Stimulated activated CD8-positive, alpha-beta memory T cell treated with anti-CD3 and anti-CD28 coated beads, Interleukin-4, amount 100 ng/mL, for 24 hours (primary cell): ENCODE data around the gene ZNF45.
A peak's percentile ranks its signal among the peaks of the same experiment; 100 is the strongest.
"Not testable (repeated sequence)": the region's sequence is repeated elsewhere in the genome, so short reads cannot be mapped to it uniquely, and the experiment has no call there.

Experiments
- DNase-seq: peaks from one replicate; pipeline ENCODE4 v3.0.0-alpha.2; 2020; ENCODE audit warnings: low read depth

ZNF45 gene

DNA sequence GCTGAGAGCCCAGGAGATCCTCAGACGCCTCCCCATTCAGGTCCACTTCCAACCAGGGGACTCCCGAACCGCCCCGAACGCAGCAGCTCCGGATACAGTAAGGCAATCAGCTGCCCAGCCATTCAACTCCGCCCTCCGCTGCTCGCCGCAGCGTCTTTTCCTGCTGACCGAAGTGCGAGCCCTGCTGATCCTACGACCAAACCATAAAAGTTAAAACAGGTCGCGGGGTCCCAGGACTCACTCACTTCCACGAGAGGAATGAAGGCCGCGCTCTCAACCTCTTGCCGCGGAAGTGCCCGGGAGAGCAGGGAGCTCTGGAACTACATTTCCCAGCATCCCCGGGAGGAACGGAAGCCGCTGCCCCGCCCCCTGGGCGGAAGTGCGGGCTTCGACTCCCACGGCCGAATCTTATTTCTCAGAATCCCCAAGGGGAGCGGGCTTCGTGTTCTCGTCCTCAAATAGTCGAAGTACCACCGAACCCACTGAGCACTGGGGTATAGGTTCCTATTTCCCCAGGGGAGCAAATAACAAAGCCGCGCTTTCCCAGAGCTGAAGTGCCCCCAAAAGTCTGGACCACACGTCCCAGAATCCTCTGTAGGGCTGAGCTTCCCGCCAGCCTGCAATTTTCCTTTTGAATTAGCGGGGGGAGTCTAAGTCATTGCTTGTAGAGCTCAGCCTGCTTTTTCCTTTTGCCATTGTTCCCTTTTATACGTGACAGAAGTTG, at the start of gene ZNF45:
TSS of gene ZNF45 (minus strand) at position 298 of the 724 bp plus-strand sequence. CDS start 13,097 bp downstream, outside the sequence.
- peak; percentile 81 for DNase-seq

DNA sequence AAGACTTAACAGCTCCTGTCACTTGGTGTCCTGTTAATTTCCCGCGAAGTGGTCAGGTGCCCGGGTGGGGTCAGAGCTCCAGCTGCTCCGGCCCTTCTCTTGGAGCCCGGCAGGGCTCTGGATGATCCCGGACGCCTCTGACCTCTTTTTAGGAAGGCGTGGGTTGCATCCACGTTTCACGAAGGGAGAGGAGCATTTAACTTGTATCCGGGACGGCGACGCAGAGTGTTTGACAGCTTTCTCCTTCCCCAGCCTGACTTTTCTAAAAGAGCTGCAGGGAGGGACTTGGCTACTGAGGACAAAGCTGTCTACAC, 49.6 kb upstream of the ZNF45 start:
- no peak for DNase-seq

DNA sequence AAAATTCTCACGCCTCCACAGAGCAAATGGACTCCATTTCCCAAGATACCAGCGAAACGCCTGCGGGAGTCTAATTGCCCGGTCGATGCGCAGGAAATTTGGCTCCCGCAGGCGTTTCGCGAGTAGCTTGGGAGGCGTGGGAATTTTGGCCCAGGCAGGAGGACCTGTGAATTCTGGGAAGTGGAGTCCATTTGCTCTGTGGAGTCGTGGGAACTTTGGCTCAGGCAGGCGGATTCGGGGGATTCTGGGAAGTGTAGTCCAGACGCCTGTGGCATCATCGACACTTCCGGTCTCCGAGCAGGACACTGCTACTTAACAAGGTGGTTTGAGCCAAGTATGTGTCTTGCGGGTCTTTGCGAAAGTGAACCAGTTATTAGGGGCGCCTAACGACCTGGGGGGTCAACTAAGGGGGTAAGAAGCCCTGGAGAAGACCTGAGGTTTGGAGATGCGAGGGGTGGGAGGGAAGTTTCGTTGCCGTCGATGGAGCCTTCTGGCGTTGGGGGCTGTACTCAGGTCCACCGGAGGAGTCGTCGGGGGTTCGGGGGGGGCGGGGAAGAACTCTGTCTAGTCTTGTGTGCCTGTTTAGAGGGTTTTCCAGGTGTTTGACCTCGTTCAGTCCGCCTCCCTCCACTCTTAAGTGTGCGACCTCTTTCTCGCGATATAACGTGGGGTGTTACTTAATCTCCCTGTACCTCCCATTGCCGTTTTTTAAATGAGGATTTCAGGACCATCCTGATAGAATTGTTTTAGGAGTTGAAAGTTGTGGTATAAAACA, 49.0 kb upstream of the ZNF45 start, which contains the start of gene ZNF155:
TSS of gene ZNF155 (plus strand) at position 277 of the 775 bp plus-strand sequence. CDS start 4,356 bp downstream, outside the sequence.
- peak; percentile 62 for DNase-seq

DNA sequence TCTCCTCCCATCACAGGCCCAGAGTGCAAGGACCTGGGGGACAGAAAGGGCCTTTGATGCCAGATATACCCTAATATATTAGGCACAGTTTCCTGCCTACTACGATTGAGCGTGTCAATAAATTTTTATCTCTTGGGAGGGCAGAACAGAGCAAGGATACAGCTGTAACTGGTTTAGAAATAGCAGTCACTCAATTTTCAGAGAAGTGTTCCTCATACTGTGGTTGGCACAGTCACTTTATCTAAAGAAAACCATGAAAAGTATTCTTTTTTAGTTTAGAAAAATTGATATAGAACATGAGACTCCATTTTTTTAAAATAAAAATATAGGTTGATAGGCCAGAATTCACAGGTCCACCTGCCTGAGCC, 48.4 kb upstream of the ZNF45 start:
- no peak for DNase-seq

DNA sequence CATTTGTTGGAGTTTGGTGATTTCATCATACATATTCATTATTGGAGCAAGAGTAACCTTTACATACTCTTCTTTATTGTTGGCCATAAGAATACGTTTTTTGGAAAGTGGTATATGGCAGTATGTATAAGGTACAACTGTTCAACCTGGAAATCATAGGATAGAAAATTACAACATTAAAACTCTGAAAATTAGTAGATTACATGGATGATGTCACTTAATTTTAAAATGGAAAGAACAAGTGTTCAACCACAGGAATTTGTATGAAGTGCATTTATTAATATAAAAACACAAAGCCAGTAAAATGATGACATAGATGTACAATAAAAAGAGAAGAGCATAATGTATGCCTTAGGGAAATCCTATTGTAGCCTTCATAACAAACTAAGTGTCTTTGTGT, 41.6 kb upstream of the ZNF45 start:
- DNase-seq, result no peak

DNA sequence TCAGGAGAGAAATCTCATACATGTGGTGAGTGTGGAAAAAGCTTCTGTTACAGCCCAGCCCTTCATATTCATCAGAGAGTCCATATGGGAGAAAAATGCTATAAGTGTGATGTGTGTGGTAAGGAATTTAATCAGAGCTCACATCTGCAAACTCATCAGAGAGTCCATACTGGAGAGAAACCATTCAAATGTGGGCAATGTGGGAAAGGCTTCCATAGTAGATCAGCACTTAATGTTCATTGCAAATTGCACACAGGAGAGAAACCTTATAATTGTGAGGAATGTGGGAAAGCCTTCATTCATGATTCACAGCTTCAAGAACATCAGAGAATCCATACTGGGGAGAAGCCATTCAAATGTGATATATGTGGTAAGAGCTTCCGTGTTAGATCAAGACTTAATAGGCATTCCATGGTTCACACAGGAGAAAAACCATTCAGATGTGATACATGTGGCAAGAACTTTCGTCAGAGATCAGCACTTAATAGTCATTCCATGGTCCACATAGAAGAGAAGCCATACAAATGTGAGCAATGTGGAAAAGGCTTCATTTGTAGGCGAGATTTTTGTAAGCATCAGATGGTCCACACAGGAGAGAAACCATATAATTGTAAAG, 31.1 kb upstream of the ZNF45 start:
- DNase-seq, result no peak

DNA sequence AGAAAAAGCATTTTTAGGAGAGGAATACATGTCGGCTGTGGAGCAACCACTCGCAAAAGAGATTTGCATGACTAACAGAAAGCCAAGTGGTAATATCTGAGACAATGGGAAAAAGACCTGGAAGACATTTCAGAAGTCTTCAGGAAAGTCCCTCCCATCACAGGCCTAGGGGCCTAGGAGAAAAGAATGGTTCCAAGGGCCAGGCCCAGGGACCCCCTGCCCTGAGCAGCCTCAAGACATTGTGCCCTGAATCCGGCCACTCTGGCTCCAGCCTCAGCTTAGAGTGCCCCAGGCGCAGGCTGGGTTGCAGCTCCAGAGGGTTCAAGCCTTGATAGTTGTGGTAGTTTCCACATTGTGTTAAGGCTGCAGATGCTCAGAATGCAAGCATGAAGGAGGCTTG, 25.3 kb upstream of the ZNF45 start:
- DNase-seq, result no peak

DNA sequence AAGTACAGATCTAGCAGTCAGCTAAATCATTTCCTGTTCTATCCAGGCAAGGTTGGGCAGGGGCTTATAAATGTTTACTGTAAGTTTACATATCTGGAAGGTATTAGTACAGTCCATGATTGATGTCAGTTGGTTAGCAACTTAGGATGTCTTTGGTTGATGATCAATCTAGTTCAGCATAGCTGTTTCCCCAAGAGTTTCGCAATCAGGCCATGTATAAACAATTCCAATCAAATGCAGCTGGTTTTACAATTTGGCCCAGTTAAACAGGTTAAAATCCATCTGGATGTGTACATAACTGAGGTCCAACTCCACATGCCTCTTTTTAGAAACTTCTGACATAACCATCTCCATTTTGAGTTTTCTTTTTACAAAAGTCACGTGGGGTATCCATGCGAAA, 22.8 kb upstream of the ZNF45 start:
- DNase-seq, result no peak

DNA sequence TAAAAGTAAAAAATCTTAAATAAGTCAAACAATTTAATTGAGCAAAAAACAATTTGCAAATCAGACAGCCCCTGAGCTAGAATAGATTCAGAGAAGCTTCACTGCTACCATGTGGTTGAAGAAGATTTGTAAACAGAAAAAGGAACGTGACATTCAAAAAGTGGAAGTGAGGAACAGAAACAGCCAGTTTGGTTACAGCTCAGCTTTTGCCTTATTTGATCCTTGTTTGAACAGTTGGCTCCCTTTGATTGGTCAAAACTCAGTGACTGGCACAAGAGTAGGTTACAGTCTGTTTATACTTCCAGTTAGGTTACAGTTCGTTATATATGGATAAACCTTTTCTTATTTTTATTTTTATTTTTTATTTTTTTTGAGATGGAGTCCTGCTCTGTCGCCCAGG, 21.7 kb upstream of the ZNF45 start:
- no peak for DNase-seq

DNA sequence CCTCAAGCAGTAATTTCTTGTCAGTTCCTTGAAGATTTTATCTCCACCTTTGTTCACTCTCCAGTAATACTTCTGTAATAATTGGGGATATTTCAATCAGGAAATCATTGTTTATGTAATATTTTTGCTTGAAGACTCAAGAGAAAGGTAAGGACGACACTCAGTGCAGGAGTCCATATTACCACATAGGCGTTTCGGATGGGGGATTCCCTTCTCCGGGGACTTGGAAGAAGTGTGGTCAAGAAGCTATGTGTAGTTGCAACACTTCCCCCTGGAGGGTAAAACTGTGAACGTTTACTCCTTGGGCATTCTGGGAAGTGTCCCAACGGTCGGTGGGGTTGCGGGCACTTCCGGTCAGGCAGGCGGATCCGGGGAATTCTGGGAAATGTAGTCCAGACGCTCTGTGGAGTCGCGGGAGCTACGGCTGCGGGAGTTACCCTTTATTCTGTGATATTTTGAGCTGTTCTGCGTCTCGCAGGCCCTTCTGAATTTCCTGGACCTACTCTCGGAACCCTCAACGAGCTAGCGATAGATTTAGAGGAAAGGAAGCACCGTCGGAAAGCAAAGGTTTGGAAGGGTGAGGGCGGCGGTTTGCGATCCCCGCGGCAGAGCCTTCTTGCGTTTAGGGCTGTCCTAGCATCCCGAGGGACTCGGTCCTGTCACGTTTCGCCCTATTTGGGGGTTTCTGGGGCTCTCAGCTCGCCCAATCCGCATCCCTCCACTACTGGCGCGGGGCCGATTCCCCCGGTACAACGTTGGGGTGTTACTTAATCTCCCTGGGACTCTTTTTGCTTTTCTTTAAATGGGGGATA, 16.0 kb upstream of the ZNF45 start, which contains the start of gene ZNF221:
TSS of gene ZNF221 (plus strand) at position 395 of the 812 bp plus-strand sequence. CDS start 11,499 bp downstream, outside the sequence.
- peak; percentile 44 for DNase-seq

DNA sequence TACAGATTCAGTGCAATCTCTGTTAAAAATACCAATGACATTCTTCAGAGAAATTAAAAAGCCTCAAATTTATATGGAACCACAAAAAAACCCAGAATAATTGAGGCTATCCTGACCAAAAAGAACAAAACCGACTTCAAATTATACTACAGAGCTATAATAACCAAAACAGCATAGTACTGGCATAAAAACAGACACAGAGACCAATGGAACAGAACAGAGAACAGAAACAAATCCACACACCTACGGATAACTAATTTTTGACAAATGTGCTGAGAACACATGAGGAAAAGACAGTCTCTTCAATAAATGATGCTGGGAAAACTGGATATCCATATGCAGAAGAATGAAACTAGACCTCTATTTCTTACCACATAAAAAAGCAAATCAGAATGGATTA, 14.7 kb upstream of the ZNF45 start:
- not testable (repeated sequence) for DNase-seq

DNA sequence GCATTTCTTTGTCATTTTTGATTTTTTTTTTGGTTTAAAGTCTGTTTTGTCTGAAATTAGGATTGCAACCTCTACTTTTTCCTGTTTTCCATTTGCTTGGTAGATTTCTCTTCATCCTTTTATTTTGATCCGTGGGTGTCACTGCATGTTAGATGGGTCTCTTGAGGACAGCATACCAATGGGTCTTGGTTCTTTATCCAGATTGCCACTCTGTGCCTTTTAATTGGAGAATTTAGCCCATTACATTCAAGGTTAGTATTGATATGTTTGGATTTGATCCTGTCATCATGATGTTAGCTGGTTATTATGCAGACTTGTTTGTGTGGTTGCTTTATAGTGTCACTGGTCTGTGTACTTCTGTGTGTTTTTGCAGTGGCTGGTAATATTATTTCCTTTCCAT, 12.3 kb upstream of the ZNF45 start:
- not testable (repeated sequence) for DNase-seq

DNA sequence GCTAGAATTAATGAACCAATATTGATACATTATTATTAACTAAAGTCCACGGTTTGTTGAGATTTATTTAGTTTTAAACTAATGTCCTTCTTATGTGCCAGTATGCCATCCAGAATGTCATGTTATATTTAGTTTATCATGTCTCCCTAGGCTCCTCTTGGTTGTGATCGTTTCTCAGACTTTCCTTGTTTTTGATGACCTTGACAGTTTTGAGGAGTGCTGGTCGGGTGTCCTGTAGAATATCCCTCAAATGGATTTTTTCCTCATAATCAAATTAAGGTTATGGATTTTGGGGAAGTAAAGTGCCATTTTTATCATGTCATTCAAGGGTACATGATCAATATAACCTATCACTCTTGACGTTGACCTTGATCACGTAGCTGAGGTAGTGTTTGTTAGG, 6.1 kb upstream of the ZNF45 start:
- DNase-seq, result no peak

DNA sequence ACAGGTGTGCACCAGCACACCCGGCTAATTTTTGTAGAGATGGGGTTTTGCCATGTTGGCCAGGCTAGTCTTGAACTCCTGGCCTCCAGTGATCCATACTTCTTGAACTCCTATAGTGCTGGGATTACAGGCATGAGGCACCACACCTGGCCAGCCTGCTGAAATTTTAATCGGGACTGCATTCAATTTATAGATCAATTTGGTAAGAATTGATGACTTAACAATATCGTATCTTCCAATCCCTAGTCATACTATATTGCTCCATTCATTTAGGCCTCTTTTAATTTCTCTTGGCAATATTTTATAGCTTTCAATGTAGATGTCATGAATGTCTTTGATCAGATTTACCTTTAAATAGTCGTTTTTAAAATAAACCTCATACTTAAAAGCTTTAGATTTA, 5.6 kb upstream of the ZNF45 start:
- DNase-seq, result no peak

DNA sequence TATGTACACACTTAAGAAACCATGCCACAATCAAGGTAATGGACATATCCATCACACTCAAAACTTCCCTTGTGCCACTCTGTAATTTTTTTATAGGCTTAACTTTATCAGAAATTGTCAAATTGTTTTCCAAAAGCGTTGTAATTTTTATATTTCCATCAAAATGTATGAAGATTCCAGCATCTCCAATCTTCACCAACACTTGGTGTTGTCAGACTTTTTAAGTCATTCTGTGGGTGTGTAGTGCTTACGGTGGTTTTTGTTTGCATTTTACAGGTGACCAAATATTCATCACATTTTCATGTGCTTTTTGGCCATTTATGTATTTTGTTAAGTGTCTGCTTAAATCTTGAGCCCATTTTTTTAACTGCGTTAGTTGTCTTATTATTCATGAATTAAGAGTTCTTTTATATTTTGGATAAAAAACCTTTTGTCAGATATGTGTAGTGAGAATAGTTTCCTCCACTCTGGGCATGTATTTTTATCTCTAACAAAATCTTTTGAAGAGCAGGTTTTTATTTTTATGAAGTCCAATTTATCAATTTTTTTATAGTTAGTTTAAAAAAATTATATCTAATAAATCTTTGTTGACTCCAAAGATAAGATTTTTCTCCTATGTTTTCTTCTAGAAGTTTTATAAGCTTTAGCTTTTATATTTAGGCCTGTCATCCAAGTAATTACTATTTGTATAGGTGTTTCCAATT, 4.6 kb upstream of the ZNF45 start:
- DNase-seq, result no peak

DNA sequence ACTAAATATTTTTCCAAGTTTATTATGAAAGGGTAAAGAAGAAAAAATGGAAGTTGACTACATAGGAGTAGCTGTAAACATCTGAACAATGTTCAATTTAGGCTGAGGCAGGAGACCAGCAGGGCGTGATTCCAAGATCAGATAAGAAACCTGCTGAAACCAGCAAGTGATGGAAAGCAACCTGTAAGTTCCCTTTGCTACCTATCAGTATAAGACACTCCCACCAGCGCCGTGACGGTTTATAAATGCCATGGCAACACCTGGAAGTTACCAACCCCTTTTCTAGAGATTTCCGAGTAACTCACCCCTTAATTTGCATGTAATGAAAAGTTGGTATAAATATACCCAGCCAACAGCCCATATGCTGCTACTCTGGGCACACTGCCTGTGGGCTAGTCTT, 1.1 kb upstream of the ZNF45 start:
- DNase-seq, result no peak

DNA sequence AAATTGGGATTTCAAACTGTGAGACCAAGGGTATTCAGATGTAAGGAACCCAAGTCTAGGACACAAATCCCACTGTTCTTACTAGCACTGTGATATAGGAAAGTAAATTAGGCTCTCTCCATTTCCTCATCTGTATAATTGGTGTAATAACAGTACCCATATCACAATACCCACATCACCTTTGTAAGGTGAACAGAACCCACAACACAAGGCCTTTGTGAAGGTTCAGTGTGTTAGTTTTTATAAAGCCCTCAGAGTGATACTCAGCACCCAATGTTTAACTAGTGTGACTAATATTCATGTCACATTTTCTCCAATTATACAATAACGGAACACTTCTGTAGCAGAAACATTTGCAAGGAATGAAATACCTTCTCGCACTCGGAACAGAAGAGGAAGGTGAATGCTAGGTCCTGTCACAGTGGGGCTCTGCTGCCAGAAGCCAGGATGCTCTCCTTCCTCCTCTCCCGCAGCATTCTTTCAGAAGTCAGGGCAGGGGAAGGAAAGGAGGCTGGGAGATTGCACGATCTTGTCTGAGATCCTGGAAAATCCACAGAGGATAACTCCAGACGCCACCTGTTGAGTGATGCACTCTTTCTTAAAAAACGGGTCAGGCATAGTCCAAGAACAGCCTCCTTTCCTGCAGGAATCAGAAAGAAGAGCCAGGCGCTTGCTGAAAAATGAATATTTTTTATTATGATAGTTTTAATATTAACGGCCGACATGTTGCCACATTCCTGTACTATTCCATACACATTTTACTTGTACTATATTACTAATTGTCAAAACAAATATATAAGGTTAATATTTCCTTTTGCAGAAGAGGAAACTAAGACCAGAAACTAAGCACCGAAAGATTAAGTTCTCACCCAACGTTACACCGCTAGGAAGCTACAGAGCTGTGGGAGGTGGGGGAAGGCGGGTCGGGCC, 762 bp downstream of the ZNF45 start:
- DNase-seq, result no peak

DNA sequence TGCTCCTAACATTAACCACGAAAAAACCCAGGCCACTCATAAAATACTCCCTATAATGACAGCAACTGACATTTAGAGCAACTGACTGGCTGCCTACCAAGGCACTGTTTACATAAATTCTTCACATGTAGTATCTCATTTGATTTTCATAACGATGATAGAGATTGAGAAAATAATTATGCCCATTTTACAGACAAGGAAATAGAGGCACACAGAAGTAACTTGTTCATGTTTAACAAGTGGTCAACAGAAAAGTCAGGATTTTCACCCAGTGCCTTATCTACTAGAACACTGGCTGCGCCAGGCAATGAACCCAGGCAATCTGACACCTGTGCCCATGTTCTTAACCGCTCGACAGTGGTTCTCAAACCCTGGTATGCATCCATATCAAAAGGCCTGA, 6.3 kb downstream of the ZNF45 start:
- no peak for DNase-seq

DNA sequence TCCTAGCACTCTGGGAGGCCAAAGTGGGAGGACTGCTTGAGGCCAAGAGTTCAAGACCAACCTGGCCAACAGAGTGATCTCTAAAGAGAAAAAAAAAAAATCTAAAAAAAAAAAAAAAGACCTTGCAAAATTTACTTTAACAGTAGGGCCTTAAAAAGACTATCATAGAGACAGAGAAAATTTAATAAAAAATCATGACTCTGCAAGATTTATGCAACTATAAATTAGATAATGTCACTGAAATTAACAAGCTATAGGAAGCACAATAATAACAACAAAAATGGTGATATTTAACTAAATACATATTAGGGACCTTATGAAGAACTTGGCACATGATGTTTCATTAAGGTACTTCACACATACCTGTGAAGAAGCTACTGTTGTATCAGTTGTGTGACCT, 11.2 kb downstream of the ZNF45 start:
- no peak for DNase-seq

DNA sequence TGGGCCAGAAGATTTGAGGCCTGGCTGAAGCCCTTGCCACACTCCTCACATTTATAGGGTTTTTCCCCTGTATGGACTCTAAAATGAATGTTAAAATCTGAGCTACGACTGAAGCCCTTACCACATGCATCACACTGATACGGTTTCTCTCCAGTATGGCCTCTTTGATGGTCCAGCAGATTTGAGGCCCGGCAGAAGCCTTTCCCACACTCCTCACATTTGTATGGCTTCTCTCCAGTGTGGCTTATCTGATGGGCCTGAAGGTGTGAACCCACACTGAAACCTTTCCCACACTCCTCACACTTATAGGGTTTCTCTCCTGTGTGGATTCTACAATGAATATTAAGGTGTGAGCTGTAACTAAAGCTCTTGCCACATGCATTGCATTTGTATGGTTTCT, 21.0 kb downstream of the ZNF45 start:
- no peak for DNase-seq

DNA sequence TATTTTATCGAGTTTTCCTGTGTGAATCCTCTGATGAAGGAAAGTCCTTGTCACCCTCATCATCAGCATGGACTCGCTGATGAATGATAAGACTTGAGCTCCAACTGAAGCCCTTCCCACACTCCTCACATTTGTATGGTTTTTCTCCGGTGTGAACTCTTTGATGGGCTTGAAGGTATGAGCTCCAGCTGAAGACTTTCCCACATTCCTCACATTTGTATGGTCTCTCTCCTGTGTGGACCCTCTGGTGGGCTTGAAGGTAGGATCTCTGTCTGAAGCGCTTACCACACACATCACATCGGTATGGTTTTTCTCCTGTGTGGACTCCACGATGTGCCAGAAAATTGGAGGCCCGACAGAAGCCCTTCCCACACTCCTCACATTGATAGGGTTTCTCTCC, 21.7 kb downstream of the ZNF45 start:
- DNase-seq, result no peak
